ENCODE data around the gene MAGI2.

DNA sequence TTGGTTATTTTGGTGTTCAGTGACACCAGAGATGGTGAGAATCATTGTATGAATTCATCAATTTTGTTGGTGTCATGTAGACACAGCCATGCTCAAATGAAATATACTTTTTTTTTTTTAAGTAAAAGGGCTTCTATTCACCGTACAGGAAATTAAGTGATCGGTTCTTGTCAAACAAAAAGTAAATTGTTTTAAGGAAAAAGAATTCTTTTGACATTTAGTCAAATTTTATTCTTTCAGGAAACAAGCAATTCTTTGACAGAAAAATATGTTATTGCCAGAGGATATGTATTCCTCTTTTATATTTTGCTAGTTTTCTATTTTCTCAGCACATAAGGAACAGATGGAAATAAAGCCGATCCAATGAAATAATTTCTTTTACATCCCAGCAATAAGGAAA, 551.9 kb downstream of the MAGI2 start:
- TF ChIP-seq, protein P1, sequence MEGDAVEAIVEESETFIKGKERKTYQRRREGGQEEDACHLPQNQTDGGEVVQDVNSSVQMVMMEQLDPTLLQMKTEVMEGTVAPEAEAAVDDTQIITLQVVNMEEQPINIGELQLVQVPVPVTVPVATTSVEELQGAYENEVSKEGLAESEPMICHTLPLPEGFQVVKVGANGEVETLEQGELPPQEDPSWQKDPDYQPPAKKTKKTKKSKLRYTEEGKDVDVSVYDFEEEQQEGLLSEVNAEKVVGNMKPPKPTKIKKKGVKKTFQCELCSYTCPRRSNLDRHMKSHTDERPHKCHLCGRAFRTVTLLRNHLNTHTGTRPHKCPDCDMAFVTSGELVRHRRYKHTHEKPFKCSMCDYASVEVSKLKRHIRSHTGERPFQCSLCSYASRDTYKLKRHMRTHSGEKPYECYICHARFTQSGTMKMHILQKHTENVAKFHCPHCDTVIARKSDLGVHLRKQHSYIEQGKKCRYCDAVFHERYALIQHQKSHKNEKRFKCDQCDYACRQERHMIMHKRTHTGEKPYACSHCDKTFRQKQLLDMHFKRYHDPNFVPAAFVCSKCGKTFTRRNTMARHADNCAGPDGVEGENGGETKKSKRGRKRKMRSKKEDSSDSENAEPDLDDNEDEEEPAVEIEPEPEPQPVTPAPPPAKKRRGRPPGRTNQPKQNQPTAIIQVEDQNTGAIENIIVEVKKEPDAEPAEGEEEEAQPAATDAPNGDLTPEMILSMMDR (IDR thresholded peaks at IDR 0.05; ENCODE audit: low read depth, low read length, poor library complexity, severe bottlenecking), result no peak
- no peak for TF ChIP-seq EZH2phosphoT487 (IDR thresholded peaks at IDR 0.05; ENCODE audit: borderline replicate concordance, low read length)
